Aorta (tissue), 5 donors: ENCODE measurements around the gene MPV17L2. TPM values are rescaled to one million over a fixed set of nuclear protein-coding genes. Genes with fewer than 3 reads are reported as not detected.
A peak's percentile ranks its signal among the peaks of the same experiment; 100 is the strongest.
"Not testable (repeated sequence)": the region's sequence is repeated elsewhere in the genome, so short reads cannot be mapped to it uniquely, and the experiment has no call there.

ENCODE experiments used
- ATAC-seq: fragments of 200-7000 bp; cut with Tn5 transposase; one replicate; pipeline ENCODE4 v1.9.1; 2022; ENCODE audit warnings: moderate library complexity; ENCODE audit not compliant: low FRiP score
- DNase-seq, 2 donors: peaks; one replicate each; pipeline ENCODE4 v3.0.0-alpha.2; 2020
- H3K27ac ChIP-seq, 2 donors: one replicate each; pipeline ENCODE4 v1.5.1; 2013; ENCODE audit warnings: low read length in 2 of 2, mild to moderate bottlenecking in 2 of 2, moderate library complexity in 2 of 2, control low read depth in 1 of 2, inconsistent platforms in 1 of 2, low read depth in 1 of 2
- H3K27me3 ChIP-seq, 2 donors: one replicate each; pipeline ENCODE4 v1.6.1; 2013; ENCODE audit warnings: control low read depth in 1 of 2, low read length in 1 of 2, mild to moderate bottlenecking in 1 of 2, moderate library complexity in 1 of 2; ENCODE audit not compliant: insufficient read depth in 2 of 2, control insufficient read depth in 1 of 2
- H3K36me3 ChIP-seq, 2 donors: one replicate each; pipeline ENCODE4 v1.6.1; 2013; ENCODE audit warnings: control low read depth in 1 of 2, low read length in 1 of 2, mild to moderate bottlenecking in 1 of 2; ENCODE audit not compliant: insufficient read depth in 2 of 2, control insufficient read depth in 1 of 2
- H3K4me1 ChIP-seq, 2 donors: one replicate each; pipeline ENCODE4 v1.6.1; 2013; ENCODE audit warnings: low read length in 2 of 2, control low read depth in 1 of 2, mild to moderate bottlenecking in 1 of 2, moderate library complexity in 1 of 2; ENCODE audit not compliant: insufficient read depth in 2 of 2, control insufficient read depth in 1 of 2
- H3K4me3 ChIP-seq, 2 donors: one replicate each; pipeline ENCODE4 v1.5.1; 2013; ENCODE audit warnings: low read length in 2 of 2, control low read depth in 1 of 2, mild to moderate bottlenecking in 1 of 2
- H3K9me3 ChIP-seq: one replicate; pipeline ENCODE4 v1.6.1; 2013; ENCODE audit warnings: mild to moderate bottlenecking, low read length; ENCODE audit not compliant: control insufficient read depth
- WGBS, 2 donors: extraction: QIAGEN DNeasy Blood & Tissue Kit; methylation state at CpG; one replicate each; pipeline ENCODE4 v1.1.7; 2013; 5-methylcytosine and 5-hydroxymethylcytosine counted together
- intact Hi-C, 2 donors: fragments of 100-400 bp; cut with DNase I; formaldehyde crosslinking; loops; one replicate each; pipeline versions ENCODE4 v1.14.2 to v1.15.0; 2022
- polyA plus RNA-seq, 2 donors: library from polyadenylated mRNA; stranded (reverse); fragments of 200-250 nt; gene quantifications; one replicate each; pipeline ENCODE4 v1.2.3, GENCODE V29; 2013
- total RNA-seq, 2 donors: library from RNA; stranded (reverse); fragmentation: NEBNext Ultra II Directional; extraction: Animal tissue kit (Norgen Biotek cat#: 25700); gene quantifications; one replicate each; pipeline ENCODE4 v1.2.1, GENCODE V29; 2021
- donor health status: healthy with polysubstance abuse.
- donor health status: Bipolar disorder and iron deficiency.
- donor health status: DM: no; HTN: no; CAD: no.
- donor health status: DM: no; HTN: no; CAD: no.
- donor health status: DM: yes; HTN: yes; CAD: no.

MPV17L2 gene
- total and polyA plus RNA-seq, 4 donors: 5.7 to 12.2 (median 6.2) TPM

GRCh38 chr19:18158467-18158866, 34.6 kb upstream of the MPV17L2 start:
- no peaks in the 10 kb centered on the region for H3K27me3 ChIP-seq
- DNase-seq (no peak), ATAC-seq (no peak)
- no peaks in the 10 kb centered on the region for H3K36me3 ChIP-seq
- 85 to 87% methylated on average over 4 of the region's 4 CpGs for WGBS, 2 donors
- no peak overlapping the region for H3K27ac ChIP-seq
- H3K4me3 ChIP-seq: no peak overlapping the region
- H3K4me1 ChIP-seq: peaks cover 0 to 2% of the 10 kb centered on the region in 2 donors
- no peaks in the 10 kb centered on the region for H3K9me3 ChIP-seq
- intact Hi-C loops: loop anchor here (10.0 kb wide), 1 partner anchor 154 kb away; the partner anchor contains the start of gene ARRDC2 (in 2 of the 2)

DNA sequence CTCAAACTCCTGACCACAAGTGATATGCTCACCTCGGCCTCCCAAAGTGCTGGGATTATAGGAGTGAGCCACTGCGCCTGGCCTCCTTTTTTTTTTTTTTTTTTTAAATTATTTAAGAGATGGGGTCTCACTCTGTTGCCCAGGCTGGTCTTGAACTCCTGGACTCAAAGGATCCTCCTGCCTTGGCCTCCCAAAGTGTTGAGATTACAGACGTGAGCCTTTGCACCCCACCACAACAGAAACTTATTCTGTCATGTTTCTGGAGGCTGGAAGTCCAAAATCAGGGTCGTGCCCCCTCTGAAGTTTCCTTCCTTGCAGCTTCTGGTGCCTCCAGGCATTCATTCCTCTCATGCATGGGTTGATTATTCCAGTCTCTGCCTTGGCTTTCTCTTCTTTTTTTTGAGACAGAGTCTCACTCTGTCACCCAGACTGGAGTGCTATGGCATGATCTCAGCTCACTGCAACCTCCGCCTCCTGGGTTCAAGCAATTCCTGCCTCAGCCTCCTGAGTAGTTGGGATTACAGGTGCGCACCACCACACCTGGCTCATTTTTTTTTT, 33.9 kb upstream of the MPV17L2 start:
- H3K4me3 ChIP-seq, H3K27me3 ChIP-seq, ATAC-seq, H3K27ac ChIP-seq, DNase-seq, H3K4me1 ChIP-seq, H3K9me3 ChIP-seq, H3K36me3 ChIP-seq: not testable (repeated sequence)
- WGBS, 2 donors: 90 to 91% methylated on average over 6 of the region's 6 CpGs
- intact Hi-C loops: loop anchor here (10.0 kb wide), 1 partner anchor 154 kb away; the partner anchor contains the start of gene ARRDC2 (in 2 of the 2)

- Histone ChIP-seq H3K4me3 (no peak overlapping the region), H3K27ac (no peak overlapping the region), H3K36me3 (no peaks in the 10 kb centered on the region), H3K27me3 (no peaks in the 10 kb centered on the region), H3K9me3 (no peaks in the 10 kb centered on the region), H3K4me1 (peaks cover 0 to 2% of the 10 kb centered on the region in 2 donors)
- DNase-seq: no peak
- intact Hi-C loops: loop anchor here (5.0 to 10.0 kb wide), 2 partner anchors 43 to 155 kb away; partner anchors contain the start of gene ARRDC2 (in 2 of the 2)
- no peak for ATAC-seq
- 92 to 93% methylated on average over 10 of the region's 10 CpGs for WGBS, 2 donors
Measured at GRCh38 chr19:18159810-18160209, 33.2 kb upstream of the MPV17L2 start.

GRCh38 chr19:18160493-18160970, 32.5 kb upstream of the MPV17L2 start:
- Histone ChIP-seq H3K4me1 (peaks cover 0 to 2% of the 10 kb centered on the region in 2 donors), H3K36me3 (no peaks in the 10 kb centered on the region), H3K9me3 (no peaks in the 10 kb centered on the region), H3K4me3 (no peak overlapping the region), H3K27me3 (no peaks in the 10 kb centered on the region), H3K27ac (no peak overlapping the region)
- intact Hi-C loops: loop anchor here in 1 of 2 donors (5.0 kb wide), 1 partner anchor 43 kb away; no protein-coding TSS in a partner anchor
- no peak for ATAC-seq
- DNase-seq: no peak
- 59 to 62% methylated on average over 13 of the region's 13 CpGs for WGBS, 2 donors

DNA sequence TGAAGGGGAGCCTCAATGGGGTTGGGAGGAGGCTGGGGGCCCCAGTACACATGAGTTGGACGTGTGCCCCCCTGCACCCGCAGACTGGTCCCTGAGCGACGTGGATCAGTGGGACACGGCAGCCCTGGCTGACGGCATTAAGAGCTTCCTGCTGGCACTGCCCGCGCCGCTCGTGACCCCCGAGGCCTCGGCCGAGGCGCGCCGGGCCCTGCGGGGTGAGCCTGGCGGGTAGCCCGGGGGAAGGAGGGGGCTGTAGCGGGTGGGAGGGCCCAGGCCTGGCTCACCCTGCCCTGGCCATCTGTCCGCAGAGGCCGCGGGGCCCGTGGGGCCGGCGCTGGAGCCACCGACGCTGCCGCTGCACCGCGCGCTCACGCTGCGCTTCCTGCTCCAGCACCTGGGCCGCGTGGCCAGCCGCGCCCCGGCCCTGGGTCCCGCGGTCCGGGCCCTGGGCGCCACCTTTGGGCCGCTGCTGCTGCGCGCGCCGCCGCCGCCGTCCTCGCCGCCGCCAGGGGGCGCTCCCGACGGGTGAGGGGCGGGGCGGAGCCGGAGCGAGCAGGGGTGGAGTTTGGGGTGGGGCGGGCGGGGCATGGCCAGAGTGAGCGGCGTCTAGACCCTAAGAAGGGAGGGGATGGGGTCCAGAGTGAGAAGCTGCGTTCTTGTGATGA, 31.9 kb upstream of the MPV17L2 start:
- intact Hi-C loops: loop anchor here in 1 of 2 donors (5.0 kb wide), 1 partner anchor 44 kb away; no protein-coding TSS in a partner anchor
- H3K9me3 ChIP-seq: no peaks in the 10 kb centered on the region
- H3K4me1 ChIP-seq: peaks cover 0 to 2% of the 10 kb centered on the region in 2 donors
- 1% methylated on average over 50 to 66 of the region's 66 CpGs for WGBS, 2 donors
- DNase-seq: peak; percentile 79 to 93
- H3K27me3 ChIP-seq: no peaks in the 10 kb centered on the region
- ATAC-seq: peak; percentile 87
- H3K27ac ChIP-seq: no peak overlapping the region
- H3K36me3 ChIP-seq: no peaks in the 10 kb centered on the region
- peak overlapping the region in 1 of 2 donors; percentile 29 for H3K4me3 ChIP-seq

GRCh38 chr19:18161636-18162002, 31.4 kb upstream of the MPV17L2 start:
- Histone ChIP-seq H3K4me1 (peaks cover 0 to under 1% of the 10 kb centered on the region in 2 donors), H3K27me3 (no peaks in the 10 kb centered on the region), H3K36me3 (no peaks in the 10 kb centered on the region), H3K4me3 (no peak overlapping the region), H3K27ac (no peak overlapping the region), H3K9me3 (no peaks in the 10 kb centered on the region)
- ATAC-seq (no peak), DNase-seq (no peak)
- intact Hi-C loops: loop anchor here in 1 of 2 donors (5.0 kb wide), 1 partner anchor 44 kb away; no protein-coding TSS in a partner anchor
- 58 to 59% methylated on average over 19 of the region's 19 CpGs for WGBS, 2 donors

- H3K27me3 ChIP-seq: no peaks in the 10 kb centered on the region
- ATAC-seq: no peak
Measured at GRCh38 chr19:18164072-18164471, 28.9 kb upstream of the MPV17L2 start.

GRCh38 chr19:18165794-18166544, 27.0 kb upstream of the MPV17L2 start:
- Histone ChIP-seq H3K9me3 (no peaks in the 10 kb centered on the region), H3K27ac (no peak overlapping the region), H3K4me3 (no peak overlapping the region), H3K4me1 (no peaks in the 10 kb centered on the region), H3K36me3 (no peaks in the 10 kb centered on the region), H3K27me3 (no peaks in the 10 kb centered on the region)
- DNase-seq (no peak), ATAC-seq (no peak)
- WGBS, 2 donors: 96 to 98% methylated on average over 15 of the region's 15 CpGs
- intact Hi-C loops: no loop called here

More at GRCh38 chr19:18164072-18164471, 28.9 kb upstream of the MPV17L2 start:
- H3K4me1 ChIP-seq: no peaks in the 10 kb centered on the region
- intact Hi-C loops: loop anchor here in 1 of 2 donors (5.0 kb wide), 1 partner anchor 47 kb away; no protein-coding TSS in a partner anchor
- no peaks in the 10 kb centered on the region for H3K9me3 ChIP-seq
- H3K4me3 ChIP-seq: no peak overlapping the region
- no peak overlapping the region for H3K27ac ChIP-seq
- WGBS, 2 donors: 95 to 96% methylated on average over 7 of the region's 7 CpGs
- H3K36me3 ChIP-seq: no peaks in the 10 kb centered on the region
- DNase-seq: no peak
